LNCaP clone FGC (cell line): Measurements from ENCODE around the gene FAT1.
A peak's percentile ranks its signal among the peaks of the same experiment; 100 is the strongest.

ENCODE experiments used
- DNase-seq: peaks from one replicate; pipeline ENCODE4 v3.0.0-alpha.2; 2011; ENCODE audit warnings: low read depth
- H3K4me3 ChIP-seq: 2 replicates; pipeline ENCODE4 v1.5.1; 2011; ENCODE audit warnings: mild to moderate bottlenecking, low read depth, low read length, control low read depth
- TF ChIP-seq, protein P1 (sequence below): IDR thresholded peaks from 2 replicates; pipeline ENCODE4 v1.5.1; 2012; ENCODE audit warnings: mild to moderate bottlenecking; ENCODE audit not compliant: control insufficient read depth, insufficient read depth; ENCODE audit errors: extremely low read depth

Gene FAT1

GRCh38 chr4:186680641-186681040, 43.0 kb downstream of the FAT1 start:
- TF ChIP-seq, protein P1, sequence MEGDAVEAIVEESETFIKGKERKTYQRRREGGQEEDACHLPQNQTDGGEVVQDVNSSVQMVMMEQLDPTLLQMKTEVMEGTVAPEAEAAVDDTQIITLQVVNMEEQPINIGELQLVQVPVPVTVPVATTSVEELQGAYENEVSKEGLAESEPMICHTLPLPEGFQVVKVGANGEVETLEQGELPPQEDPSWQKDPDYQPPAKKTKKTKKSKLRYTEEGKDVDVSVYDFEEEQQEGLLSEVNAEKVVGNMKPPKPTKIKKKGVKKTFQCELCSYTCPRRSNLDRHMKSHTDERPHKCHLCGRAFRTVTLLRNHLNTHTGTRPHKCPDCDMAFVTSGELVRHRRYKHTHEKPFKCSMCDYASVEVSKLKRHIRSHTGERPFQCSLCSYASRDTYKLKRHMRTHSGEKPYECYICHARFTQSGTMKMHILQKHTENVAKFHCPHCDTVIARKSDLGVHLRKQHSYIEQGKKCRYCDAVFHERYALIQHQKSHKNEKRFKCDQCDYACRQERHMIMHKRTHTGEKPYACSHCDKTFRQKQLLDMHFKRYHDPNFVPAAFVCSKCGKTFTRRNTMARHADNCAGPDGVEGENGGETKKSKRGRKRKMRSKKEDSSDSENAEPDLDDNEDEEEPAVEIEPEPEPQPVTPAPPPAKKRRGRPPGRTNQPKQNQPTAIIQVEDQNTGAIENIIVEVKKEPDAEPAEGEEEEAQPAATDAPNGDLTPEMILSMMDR: no peak
- no peak for DNase-seq
- no peak overlapping the region for H3K4me3 ChIP-seq

GRCh38 chr4:186676531-186677161, 47.0 kb downstream of the FAT1 start:
- TF ChIP-seq, protein P1: no peak
- no peak overlapping the region for H3K4me3 ChIP-seq
- DNase-seq: no peak

DNA sequence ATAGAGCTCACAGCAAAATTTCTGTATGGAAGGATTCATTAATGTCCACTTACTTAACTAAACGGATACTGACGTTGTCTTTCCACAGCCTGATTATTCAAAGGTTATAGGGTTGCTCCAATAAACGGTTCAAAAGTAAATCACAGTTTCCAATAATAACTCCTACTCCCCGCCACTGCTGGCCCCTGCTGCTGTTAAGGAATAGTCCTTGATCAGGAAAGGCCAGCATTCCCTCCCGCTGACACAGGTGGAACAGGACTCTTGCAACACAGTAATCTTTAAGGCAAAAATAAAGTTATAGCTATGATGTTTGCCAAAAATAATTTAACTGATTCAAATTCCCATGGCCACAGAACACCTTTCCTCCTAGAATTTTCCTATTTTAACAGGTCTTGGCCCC, 53.9 kb downstream of the FAT1 start:
- H3K4me3 ChIP-seq: no peak overlapping the region
- DNase-seq: no peak
- TF ChIP-seq, protein P1: no peak

DNA sequence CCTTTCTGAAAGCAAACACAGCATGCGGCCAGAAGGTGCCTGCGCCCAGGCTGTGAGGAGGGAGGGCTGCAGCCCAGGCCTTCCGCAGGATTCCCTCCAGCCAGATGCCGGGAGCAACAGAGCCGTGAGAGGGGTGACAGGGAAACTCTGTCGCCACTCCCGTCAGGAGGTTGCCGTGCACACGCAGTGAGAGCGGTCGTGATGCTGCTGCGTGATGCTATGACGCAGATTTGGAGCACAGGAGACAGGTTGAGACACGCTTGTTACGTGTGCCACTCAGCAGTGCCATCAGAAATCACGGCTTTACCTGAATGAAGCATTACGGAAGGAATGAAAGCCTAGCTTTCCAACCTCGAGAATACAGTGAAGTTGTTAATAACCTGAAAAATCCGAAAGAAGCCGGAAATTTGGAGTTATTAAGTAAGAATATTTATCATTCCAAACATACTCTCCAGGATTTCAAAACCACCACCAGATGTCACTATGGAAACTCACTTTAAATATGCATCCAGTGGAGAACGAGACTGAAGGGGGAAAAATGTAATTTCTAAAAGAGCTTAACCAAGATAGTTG, 54.4 kb downstream of the FAT1 start:
- TF ChIP-seq, protein P1: peak; percentile 60
- DNase-seq: no peak
- H3K4me3 ChIP-seq: no peak overlapping the region

DNA sequence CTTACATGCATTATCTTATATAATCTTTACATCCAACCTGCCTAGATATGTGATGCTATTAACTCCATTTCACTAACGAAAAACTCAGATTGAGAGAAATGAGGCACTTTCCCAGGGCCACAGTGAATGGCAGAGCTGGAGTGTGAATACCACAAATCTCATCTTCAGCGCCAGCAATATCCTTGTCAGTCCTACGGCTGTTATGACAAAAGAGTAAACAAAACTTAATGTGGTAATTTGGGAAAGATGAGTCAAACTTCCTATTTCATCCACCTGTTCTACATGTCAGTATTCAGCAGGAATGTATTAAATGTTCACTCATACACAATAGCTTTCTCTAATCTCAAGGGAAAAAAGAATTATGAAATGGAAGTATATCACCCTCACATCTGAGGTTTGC, 56.9 kb downstream of the FAT1 start:
- DNase-seq: no peak
- TF ChIP-seq, protein P1: no peak
- H3K4me3 ChIP-seq: no peak overlapping the region

DNA sequence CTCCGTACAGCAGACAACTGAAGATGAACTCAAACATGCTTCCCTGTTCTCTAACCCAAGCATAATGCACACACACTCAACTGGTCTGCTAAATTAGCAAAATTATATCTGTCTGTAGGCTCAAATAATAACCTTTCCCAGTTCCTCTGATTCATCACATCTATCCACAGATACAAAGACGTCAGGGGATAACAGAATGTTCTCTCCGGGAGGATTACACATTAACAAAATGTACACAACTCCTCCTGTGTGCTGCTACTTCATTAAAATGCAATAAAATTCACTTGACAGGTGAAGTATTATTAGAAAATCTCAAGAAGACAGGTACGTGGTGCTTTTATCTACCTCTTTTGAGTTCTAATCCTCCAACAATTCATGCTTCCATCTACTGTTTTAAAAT, 57.4 kb downstream of the FAT1 start:
- no peak overlapping the region for H3K4me3 ChIP-seq
- TF ChIP-seq, protein P1: no peak
- DNase-seq: no peak

- H3K4me3 ChIP-seq: no peak overlapping the region
- TF ChIP-seq, protein P1: no peak
- no peak for DNase-seq
Observed at GRCh38 chr4:186660403-186660802, 63.3 kb downstream of the FAT1 start.
